SU-DHL-6 (cell line): ENCODE measurements around the gene CRY2.

ENCODE experiments used
- H2AFZ ChIP-seq: fragments of 200-600 bp; sonication (generic); 2 replicates; pipeline ENCODE4 v1.6.1; 2014; ENCODE audit warnings: low read depth, mild to moderate bottlenecking, moderate library complexity, mixed read lengths, antibody characterized with exemption, low read length; ENCODE audit not compliant: severe bottlenecking
- H3F3A ChIP-seq: fragments of 200-600 bp; shearing (Covaris generic); 2 replicates; pipeline ENCODE4 v1.6.0; 2016; ENCODE audit warnings: antibody characterized with exemption, mild to moderate bottlenecking; ENCODE audit not compliant: insufficient read depth
- H3K27ac ChIP-seq: fragments of 200-600 bp; sonication (generic); 2 replicates; pipeline ENCODE4 v1.5.1; 2016; ENCODE audit warnings: low read depth, mild to moderate bottlenecking, low read length, moderate library complexity, mixed read lengths
- H3K27me3 ChIP-seq: fragments of 200-600 bp; sonication (generic), shearing (Covaris generic); 2 replicates; pipeline ENCODE4 v1.6.0; 2014; ENCODE audit warnings: mild to moderate bottlenecking, low read length
- H3K36me3 ChIP-seq: fragments of 200-600 bp; sonication (generic); 2 replicates; pipeline ENCODE4 v1.6.1; 2014; ENCODE audit warnings: mild to moderate bottlenecking, low read length, mixed read lengths
- H3K4me2 ChIP-seq: fragments of 300-600, 200-600 bp; shearing (Covaris generic), sonication (generic); 2 replicates; pipeline ENCODE4 v1.6.0; 2014; ENCODE audit warnings: low read length, low read depth, mild to moderate bottlenecking; ENCODE audit not compliant: poor library complexity, severe bottlenecking
- H3K4me3 ChIP-seq: fragments of 200-600 bp; sonication (generic); 2 replicates; pipeline ENCODE4 v1.5.1; 2014; ENCODE audit warnings: antibody characterized with exemption, low read length, mild to moderate bottlenecking, mixed read lengths; ENCODE audit not compliant: insufficient read depth, poor library complexity, severe bottlenecking
- H3K79me2 ChIP-seq: fragments of 200-600 bp; sonication (generic); 2 replicates; pipeline ENCODE4 v1.6.1; 2014; ENCODE audit warnings: mild to moderate bottlenecking, low read length, moderate library complexity; ENCODE audit not compliant: insufficient read depth
- H3K9ac ChIP-seq: fragments of 200-600 bp; sonication (generic); 2 replicates; pipeline ENCODE4 v1.7.0; 2014; ENCODE audit warnings: mild to moderate bottlenecking, low read length
- H3K9me2 ChIP-seq: fragments of 200-600 bp; sonication (generic); replicated peaks from 2 replicates; pipeline ENCODE4 v1.6.1; 2014; ENCODE audit warnings: low read length; ENCODE audit not compliant: insufficient read depth
- H3K9me3 ChIP-seq: fragments of 200-600 bp; sonication (generic); 2 replicates; pipeline ENCODE4 v1.6.1; 2014; ENCODE audit warnings: low read length, mixed read lengths; ENCODE audit not compliant: insufficient read depth
- H4K20me1 ChIP-seq: fragments of 200-600 bp; sonication (generic); 2 replicates; pipeline ENCODE4 v1.6.1; 2014; ENCODE audit warnings: low read depth, mild to moderate bottlenecking, antibody characterized with exemption, low read length, moderate library complexity, mixed read lengths
- CTCF ChIP-seq: fragments of 200-600 bp; sonication (generic); IDR thresholded peaks from one replicate; pipeline ENCODE4 v1.5.1; 2017; ENCODE audit warnings: antibody characterized with exemption, mild to moderate bottlenecking, low read length, moderate library complexity; ENCODE audit not compliant: insufficient read depth, poor library complexity, severe bottlenecking
- EZH2phosphoT487 ChIP-seq: fragments of 200-600 bp; sonication (generic), shearing (Covaris generic); conservative IDR thresholded peaks from 2 replicates; pipeline ENCODE4 v1.6.1; 2018; ENCODE audit warnings: mild to moderate bottlenecking, antibody characterized with exemption, low read length, moderate library complexity, mixed read lengths

CRY2 gene

GRCh38 chr11:45846974-45847910 lies at the start of gene CRY2:
Gene CRY2, plus strand, starts transcription at chr11:45847475. Its CDS starts 16 bp downstream, at chr11:45847491.
- H3K9ac ChIP-seq: peak within 1 kb of the TSS; percentile 87
- H2AFZ ChIP-seq: peak within 1 kb of the TSS; percentile 90
- H3K79me2 ChIP-seq: peaks cover 8% of the 10 kb centered on the region
- no peak for TF ChIP-seq EZH2phosphoT487
- no peak for TF ChIP-seq CTCF
- H4K20me1 ChIP-seq: no peaks in the 10 kb centered on the region
- H3K9me3 ChIP-seq: no peaks in the 10 kb centered on the region
- no peaks in the 10 kb centered on the region for H3K27me3 ChIP-seq
- H3K9me2 ChIP-seq: no peaks in the 10 kb centered on the region
- no peaks in the 10 kb centered on the region for H3F3A ChIP-seq
- peak within 1 kb of the TSS; percentile 83 for H3K4me3 ChIP-seq
- 0 out of 2 replicates have a peak within 1 kb of the TSS, but pooled peaks have one; percentile 5 for H3K27ac ChIP-seq
- no peaks in the 10 kb centered on the region for H3K36me3 ChIP-seq
- peak within 1 kb of the TSS; percentile 65 for H3K4me2 ChIP-seq

GRCh38 chr11:45798793-45799441 lies 48.4 kb upstream of the CRY2 start:
- H3K36me3 ChIP-seq: no peaks in the 10 kb centered on the region
- H3K9ac ChIP-seq: no peak overlapping the region
- no peak overlapping the region for H3K4me2 ChIP-seq
- no peaks in the 10 kb centered on the region for H3K79me2 ChIP-seq
- TF ChIP-seq CTCF (no peak), EZH2phosphoT487 (no peak)
- no peak overlapping the region for H3K4me3 ChIP-seq
- H3K27ac ChIP-seq: no peak overlapping the region
- no peaks in the 10 kb centered on the region for H4K20me1 ChIP-seq
- no peaks in the 10 kb centered on the region for H3F3A ChIP-seq
- no peaks in the 10 kb centered on the region for H3K9me2 ChIP-seq
- no peak overlapping the region for H2AFZ ChIP-seq
- H3K27me3 ChIP-seq: no peaks in the 10 kb centered on the region
- H3K9me3 ChIP-seq: no peaks in the 10 kb centered on the region

GRCh38 chr11:45799562-45799961 lies 47.7 kb upstream of the CRY2 start:
- no peaks in the 10 kb centered on the region for H4K20me1 ChIP-seq
- H3K9me3 ChIP-seq: no peaks in the 10 kb centered on the region
- no peak overlapping the region for H2AFZ ChIP-seq
- no peak overlapping the region for H3K4me2 ChIP-seq
- H3K36me3 ChIP-seq: no peaks in the 10 kb centered on the region
- H3K9ac ChIP-seq: no peak overlapping the region
- H3K4me3 ChIP-seq: no peak overlapping the region
- no peaks in the 10 kb centered on the region for H3K9me2 ChIP-seq
- H3K27me3 ChIP-seq: no peaks in the 10 kb centered on the region
- no peaks in the 10 kb centered on the region for H3K79me2 ChIP-seq
- H3K27ac ChIP-seq: no peak overlapping the region
- no peaks in the 10 kb centered on the region for H3F3A ChIP-seq
- no peak for TF ChIP-seq EZH2phosphoT487
- TF ChIP-seq CTCF: no peak
